GM12878 (cell line): Measurements from ENCODE around the gene ECSIT.

ENCODE experiments used
- CTCF ChIP-seq, 3 experiments: IDR thresholded peaks in 2 of 3; conservative IDR thresholded peaks in 1 of 3; 2 replicates each; pipeline ENCODE4 v1.5.1; 2011; ENCODE audit warnings: low read depth in 3 of 3, low read length in 3 of 3, mild to moderate bottlenecking in 3 of 3, control low read depth in 2 of 3, moderate library complexity in 2 of 3, inconsistent platforms in 1 of 3, mixed read lengths in 1 of 3; ENCODE audit not compliant: control insufficient read depth in 2 of 3, insufficient read depth in 1 of 3; ENCODE audit errors: extremely low read depth in 1 of 3
- E2F4 ChIP-seq: IDR thresholded peaks from 2 replicates; pipeline ENCODE4 v1.6.1; 2012; ENCODE audit warnings: low read depth, low read length, improper control_type of control experiment
- EP300 ChIP-seq, 2 experiments: fragments of 150-350 bp in 1 of 2; IDR thresholded peaks; 2 replicates each; pipeline ENCODE4 v1.6.1; 2011 to 2012; ENCODE audit warnings: low read depth in 2 of 2, low read length in 2 of 2, borderline replicate concordance in 1 of 2, improper control_type of control experiment in 1 of 2, inconsistent platforms in 1 of 2; ENCODE audit not compliant: control insufficient read depth in 1 of 2
- EZH2 ChIP-seq: IDR thresholded peaks from 2 replicates; pipeline ENCODE4 v1.6.1; 2012; ENCODE audit warnings: low read depth, mild to moderate bottlenecking, control low read depth, inconsistent platforms, low read length, borderline replicate concordance; ENCODE audit not compliant: control insufficient read depth
- FOXM1 ChIP-seq: IDR thresholded peaks from 2 replicates; pipeline ENCODE4 v1.6.1; 2012; ENCODE audit warnings: low read depth, mild to moderate bottlenecking, inconsistent platforms, low read length, moderate library complexity
- HDAC6 ChIP-seq: fragments of 200-600 bp; sonication (generic); IDR thresholded peaks from one replicate; pipeline ENCODE4 v1.8.0; 2017; ENCODE audit warnings: antibody characterized with exemption; ENCODE audit not compliant: unreplicated experiment
- MAX ChIP-seq: IDR thresholded peaks from 2 replicates; pipeline ENCODE4 v1.6.1; 2012; ENCODE audit warnings: low read depth, low read length, improper control_type of control experiment
- POLR2AphosphoS5 ChIP-seq: IDR thresholded peaks from 2 replicates; pipeline ENCODE4 v1.6.1; 2011; ENCODE audit warnings: mild to moderate bottlenecking, low read length, inconsistent platforms
- SMAD5 ChIP-seq: IDR thresholded peaks from 2 replicates; pipeline ENCODE4 v1.6.1; 2016; ENCODE audit warnings: antibody characterized with exemption, low read depth
- SREBF2 ChIP-seq: IDR thresholded peaks from 2 replicates; pipeline ENCODE4 v1.6.1; 2012; ENCODE audit warnings: mild to moderate bottlenecking, low read length

- TF ChIP-seq EZH2 (no peak), CTCF (IDR thresholded peaks at IDR 0.05 in 2 of 3, conservative IDR thresholded peaks at IDR 0.05 in 1 of 3; ENCODE audit: control insufficient read depth in 2 of 3, extremely low read depth in 1 of 3, insufficient read depth in 1 of 3, low read depth in 3 of 3, low read length in 3 of 3) (no peak), POLR2AphosphoS5 (no peak), E2F4 (no peak), EP300 (IDR thresholded peaks at IDR 0.05; ENCODE audit: borderline replicate concordance in 1 of 2, control insufficient read depth in 1 of 2, low read depth in 2 of 2, low read length in 2 of 2) (no peak), SMAD5 (no peak), FOXM1 (no peak), MAX (no peak), SREBF2 (no peak), HDAC6 (no peak)
These were observed 33.0 kb downstream of the ECSIT start for GRCh38 chr19:11495885-11496284.
